HG03378 (cell line): ENCODE data around the gene NFIA.

Experiments
- ATAC-seq: cut with Tn5 transposase; IDR thresholded peaks from one replicate; pipeline ENCODE4 v1.9.1; 2021; ENCODE audit warnings: mild to moderate bottlenecking, moderate library complexity; ENCODE audit not compliant: unreplicated experiment

The NFIA gene

DNA sequence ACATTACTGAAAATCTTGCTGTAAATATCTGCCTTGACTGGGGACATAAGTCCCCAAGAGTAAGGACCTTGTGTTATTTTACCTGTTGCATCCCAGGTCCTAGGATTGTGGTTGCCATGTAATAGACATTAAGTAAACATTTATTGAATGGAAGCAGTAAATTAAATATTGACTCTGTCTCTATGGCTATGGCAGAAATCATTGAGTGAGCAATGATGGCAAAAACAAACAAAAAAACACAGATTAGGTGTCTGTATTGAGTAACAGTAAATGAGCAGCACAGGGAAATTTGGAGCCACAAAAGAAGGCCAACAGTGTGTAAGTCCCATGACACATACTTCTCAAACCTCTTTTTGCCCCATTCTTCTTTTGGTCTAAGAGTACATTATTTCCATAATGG, 240.4 kb downstream of the NFIA start:
- ATAC-seq: no peak

GRCh38 chr1:61323681-61324328, 241.4 kb downstream of the NFIA start:
- ATAC-seq: no peak

GRCh38 chr1:61326713-61327112, 244.4 kb downstream of the NFIA start:
- ATAC-seq: no peak

DNA sequence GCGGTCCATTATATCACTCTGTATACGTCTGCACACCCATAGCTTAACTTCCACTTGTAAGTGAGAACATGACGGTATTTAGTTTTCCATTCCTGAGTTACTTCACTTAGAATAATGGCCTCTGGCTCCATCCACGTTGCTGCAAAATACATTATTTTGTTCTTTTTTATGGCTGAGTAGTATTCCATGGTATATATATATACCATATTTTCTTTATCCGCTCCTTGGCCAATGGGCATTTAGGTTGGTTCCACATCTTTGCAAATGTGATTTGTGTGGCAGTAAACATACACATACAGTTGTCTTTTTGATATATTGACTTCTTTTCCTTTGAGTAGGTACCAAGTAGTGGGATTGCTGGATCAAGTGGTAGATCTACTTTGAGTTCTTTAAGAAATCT, 245.1 kb downstream of the NFIA start:
- no peak for ATAC-seq

GRCh38 chr1:61329556-61329955, 247.2 kb downstream of the NFIA start:
- no peak for ATAC-seq

DNA sequence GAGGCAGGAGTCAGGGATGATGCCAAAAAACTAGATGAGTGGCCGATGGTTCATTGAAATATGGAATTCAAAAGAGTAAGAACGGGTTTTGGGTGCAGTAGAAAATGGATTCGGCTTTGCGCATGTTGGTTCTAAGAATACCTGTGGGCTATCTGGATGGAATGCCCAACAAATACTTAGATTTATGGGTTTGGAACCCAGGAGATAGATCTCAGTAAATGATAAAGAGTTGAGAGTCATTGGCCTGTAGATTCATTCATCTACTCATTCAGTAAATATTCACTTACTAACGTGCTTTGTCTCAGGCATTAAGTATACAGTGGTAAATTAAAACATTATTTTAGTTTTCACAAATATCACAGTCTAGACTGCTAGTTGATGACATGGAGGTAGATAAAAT, 247.7 kb downstream of the NFIA start:
- ATAC-seq: no peak

GRCh38 chr1:61330571-61330970, 248.2 kb downstream of the NFIA start:
- ATAC-seq: no peak

DNA sequence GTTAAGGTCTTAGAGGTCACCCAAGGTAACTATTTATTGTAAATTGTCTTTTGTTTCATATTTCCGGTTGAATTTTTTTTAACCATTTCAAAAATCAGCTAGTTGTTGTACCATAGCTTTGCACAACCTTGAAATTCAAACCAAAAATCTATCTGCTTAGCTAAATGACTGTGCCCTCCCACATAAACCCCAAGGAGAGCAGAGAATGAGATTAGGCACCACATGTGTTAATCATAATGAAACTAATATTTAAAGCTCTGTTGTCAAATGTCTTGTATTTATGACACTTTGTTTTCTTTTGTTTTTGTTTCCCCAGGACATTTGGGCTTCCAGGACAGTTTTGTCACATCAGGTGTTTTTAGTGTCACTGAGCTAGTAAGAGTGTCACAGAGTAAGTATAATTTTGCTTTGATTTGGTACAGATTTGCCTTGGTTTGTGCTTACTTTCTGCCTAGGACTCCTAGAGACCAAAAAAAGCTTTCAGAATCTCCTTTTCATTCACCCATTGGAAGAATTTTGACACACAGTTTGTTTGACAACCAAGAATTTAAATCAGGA, 249.9 kb downstream of the NFIA start:
- peak; percentile 100 for ATAC-seq

DNA sequence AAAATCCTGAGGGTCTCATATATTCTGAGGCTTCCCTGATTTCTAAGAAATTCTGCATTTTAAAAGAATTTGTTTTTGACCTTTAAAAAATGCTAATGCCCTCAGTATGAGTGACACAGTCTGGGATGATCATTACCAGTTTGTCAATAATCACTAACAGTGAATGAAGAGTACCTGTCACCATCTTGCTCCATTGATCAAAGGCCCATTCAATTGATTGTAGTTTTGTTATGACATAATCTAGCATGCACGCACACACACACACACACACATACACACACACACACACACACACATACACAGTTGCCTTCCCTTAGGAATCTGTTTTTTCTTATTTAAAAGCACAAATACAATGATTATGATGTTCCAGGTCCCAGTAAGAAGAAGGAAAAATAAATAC, 250.4 kb downstream of the NFIA start:
- no peak for ATAC-seq

DNA sequence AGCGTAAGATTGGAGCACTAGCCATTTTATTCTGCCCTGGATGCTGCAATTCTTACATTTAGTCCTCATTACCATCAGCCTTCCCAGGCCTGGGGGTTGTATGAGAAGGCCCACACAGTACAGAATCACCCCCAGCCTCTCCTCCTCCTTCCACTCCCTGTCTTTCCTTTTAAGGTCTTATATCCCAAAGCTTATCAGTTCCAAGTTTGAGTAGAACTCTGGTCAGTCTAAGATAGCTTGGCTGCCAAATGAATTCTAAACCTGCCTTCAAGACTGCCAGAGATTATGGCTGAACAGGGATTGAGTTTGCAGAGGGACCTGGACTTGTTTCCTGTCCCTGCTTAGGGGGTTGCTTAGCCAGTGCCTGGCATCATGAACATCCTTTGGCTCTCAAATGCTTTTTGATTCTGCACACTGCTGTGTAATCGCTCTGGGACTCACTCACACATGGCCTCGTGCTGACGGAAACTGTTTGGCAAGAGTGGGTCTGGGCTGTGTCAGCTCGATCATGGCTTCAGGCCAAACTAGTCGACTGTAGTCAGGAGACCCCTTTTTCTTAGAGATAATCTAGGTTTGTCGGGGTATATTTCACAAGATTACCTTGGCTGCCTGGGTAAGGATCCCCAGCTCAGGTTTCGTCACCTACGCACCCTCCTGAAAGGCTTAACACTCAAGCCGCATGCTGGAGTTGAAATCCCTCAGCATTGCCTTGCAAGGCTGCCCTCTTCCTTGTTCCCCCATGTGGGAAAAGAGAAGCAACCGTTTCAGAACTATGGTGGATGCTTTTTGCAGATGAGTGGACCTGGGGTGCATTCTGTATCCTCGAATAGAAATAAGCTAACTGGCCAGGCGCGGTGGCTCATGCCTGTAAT, 252.6 kb downstream of the NFIA start:
- no peak for ATAC-seq

GRCh38 chr1:61337037-61337436, 254.7 kb downstream of the NFIA start:
- no peak for ATAC-seq

- no peak for ATAC-seq
Measured at GRCh38 chr1:61337441-61337951, 255.1 kb downstream of the NFIA start.

- no peak for ATAC-seq
Measured at GRCh38 chr1:61337981-61338848, 255.9 kb downstream of the NFIA start.

GRCh38 chr1:61338899-61339298, 256.5 kb downstream of the NFIA start:
- no peak for ATAC-seq

DNA sequence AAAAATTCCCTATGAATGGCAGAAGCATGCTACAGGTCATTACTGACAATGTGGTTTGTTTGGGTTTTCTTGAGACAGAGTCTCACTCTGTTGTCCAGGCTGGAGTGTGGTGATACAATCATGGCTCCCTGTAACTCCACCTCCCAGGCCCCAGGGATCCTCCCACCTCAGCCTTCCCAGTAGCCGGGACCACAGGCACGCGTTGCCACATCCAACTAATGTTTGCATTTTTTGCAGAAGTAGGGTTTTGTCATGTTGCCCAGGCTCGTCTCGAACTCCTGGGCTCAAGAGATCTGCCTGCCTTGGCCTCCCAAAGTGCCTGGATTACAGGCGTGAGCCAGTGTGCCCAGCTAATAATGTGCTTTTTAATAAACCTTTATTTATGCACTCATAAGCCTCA, 259.1 kb downstream of the NFIA start:
- no peak for ATAC-seq

DNA sequence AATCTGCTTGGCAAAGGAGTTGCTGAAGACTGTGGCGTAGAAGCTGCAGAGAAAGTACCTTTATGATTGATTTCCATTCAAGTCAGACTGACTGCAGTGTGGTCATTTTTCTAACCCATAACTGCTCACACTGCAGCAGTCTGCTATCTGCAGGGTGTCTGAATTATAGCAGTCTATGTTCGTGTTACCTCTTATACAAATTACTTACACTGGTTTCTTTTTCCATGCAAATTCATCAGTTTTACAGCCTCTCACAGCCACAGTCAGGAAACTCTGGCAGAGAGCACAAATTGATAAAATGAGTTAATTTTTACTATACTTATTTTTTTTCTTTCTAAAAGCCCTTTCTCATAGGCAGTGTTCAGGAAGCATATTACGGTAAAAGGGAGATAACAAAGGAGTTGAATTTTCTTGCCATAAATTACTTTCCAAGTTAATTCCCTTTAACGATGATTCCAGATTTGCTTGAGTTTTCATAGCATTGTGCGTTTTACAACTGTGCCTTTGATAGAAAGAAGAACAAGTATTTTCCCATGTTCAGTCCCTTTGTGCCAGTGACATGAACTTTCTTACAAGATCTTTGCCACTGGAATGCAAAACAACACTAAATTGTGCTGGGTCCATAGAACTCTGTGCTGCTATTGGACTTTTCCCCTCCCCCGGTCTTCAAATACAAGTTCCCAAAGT, 261.5 kb downstream of the NFIA start:
- ATAC-seq: no peak

GRCh38 chr1:61344696-61345095, 262.3 kb downstream of the NFIA start:
- no peak for ATAC-seq

DNA sequence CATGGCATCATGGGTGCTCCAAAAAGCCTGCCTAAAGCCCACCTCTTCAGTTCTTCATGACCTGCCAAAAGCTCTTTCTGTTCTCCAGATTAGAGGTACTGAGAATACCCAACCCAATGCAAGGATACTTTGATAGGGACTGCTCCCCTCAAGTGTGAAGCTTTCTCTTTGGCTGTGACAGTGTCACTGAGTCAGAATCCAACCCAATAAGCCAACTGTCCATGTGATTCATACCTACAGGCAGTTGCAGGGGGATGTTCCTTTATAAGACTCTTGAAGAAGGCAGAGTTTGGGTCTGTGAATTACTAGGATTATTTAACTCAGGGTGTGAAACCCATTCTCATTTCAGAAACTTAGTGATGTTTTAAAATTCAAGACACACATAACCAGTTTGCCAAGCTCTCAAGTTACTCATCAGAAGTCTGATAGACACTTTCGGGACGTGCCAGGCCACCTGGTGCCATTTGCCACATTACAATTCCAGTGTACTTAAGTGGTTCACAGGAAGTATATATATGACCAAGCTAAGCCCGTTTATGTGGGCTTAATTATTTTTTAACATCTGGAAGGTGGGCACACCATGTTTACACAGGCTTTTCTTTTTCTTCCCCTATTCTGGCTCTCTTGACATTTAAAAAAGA, 265.8 kb downstream of the NFIA start:
- ATAC-seq: no peak

- ATAC-seq: no peak
Measured at GRCh38 chr1:61352845-61353435, 270.6 kb downstream of the NFIA start.
